HepG2 (cell line): Measurements from ENCODE around the gene ENHO.

Experiments used
- ZNF317 ChIP-seq: sonication (generic); formaldehyde crosslinking; IDR thresholded peaks from 2 replicates; pipeline ENCODE4 v1.5.0; 2020; ENCODE audit warnings: mild to moderate bottlenecking, missing genetic modification reagents
- TF ChIP-seq, protein P1 (sequence below): sonication (generic); formaldehyde crosslinking; IDR thresholded peaks from 2 replicates; pipeline ENCODE4 v1.4.0; 2020; ENCODE audit warnings: missing genetic modification reagents

GRCh38 chr9:34554211-34555001, 31.6 kb upstream of the ENHO start:
- TF ChIP-seq ZNF317 = no peak
- TF ChIP-seq, protein P1, sequence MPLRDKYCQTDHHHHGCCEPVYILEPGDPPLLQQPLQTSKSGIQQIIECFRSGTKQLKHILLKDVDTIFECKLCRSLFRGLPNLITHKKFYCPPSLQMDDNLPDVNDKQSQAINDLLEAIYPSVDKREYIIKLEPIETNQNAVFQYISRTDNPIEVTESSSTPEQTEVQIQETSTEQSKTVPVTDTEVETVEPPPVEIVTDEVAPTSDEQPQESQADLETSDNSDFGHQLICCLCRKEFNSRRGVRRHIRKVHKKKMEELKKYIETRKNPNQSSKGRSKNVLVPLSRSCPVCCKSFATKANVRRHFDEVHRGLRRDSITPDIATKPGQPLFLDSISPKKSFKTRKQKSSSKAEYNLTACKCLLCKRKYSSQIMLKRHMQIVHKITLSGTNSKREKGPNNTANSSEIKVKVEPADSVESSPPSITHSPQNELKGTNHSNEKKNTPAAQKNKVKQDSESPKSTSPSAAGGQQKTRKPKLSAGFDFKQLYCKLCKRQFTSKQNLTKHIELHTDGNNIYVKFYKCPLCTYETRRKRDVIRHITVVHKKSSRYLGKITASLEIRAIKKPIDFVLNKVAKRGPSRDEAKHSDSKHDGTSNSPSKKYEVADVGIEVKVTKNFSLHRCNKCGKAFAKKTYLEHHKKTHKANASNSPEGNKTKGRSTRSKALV = no peak
